ENCODE measurements around the gene LPCAT2. TPM values are rescaled to one million over a fixed set of nuclear protein-coding genes. Genes with fewer than 3 reads are reported as not detected.

LPCAT2 gene
- total and polyA plus RNA-seq, 9 donors, result 13.5 to 28.6 (median 18.6) TPM

GRCh38 chr16:55563797-55564196 is 54.9 kb downstream of the LPCAT2 start:
- no peaks in the 10 kb centered on the region for H3K36me3 ChIP-seq (ENCODE audit: control insufficient read depth, insufficient read depth, low read length)
- H3K9me3 ChIP-seq (replicated peaks; ENCODE audit: control insufficient read depth, low read depth, low read length), result no peaks in the 10 kb centered on the region
- DNase-seq, result no peak
- no peak overlapping the region for H3K27ac ChIP-seq (ENCODE audit: low read length)
- H3K27me3 ChIP-seq (ENCODE audit: control insufficient read depth, insufficient read depth, low read length), result no peaks in the 10 kb centered on the region
- no peak overlapping the region for H3K4me3 ChIP-seq (ENCODE audit: low read length)
- no CpG with 5 or more reads among the region's 2 CpGs for WGBS (ENCODE audit: insufficient coverage)
- H3K4me1 ChIP-seq (ENCODE audit: control insufficient read depth, insufficient read depth, low read length), result peaks cover 14% of the 10 kb centered on the region

- DNase-seq, result no peak
- H3K27ac ChIP-seq (ENCODE audit: low read length), result no peak overlapping the region
- H3K9me3 ChIP-seq (replicated peaks; ENCODE audit: control insufficient read depth, low read depth, low read length), result no peaks in the 10 kb centered on the region
- peaks cover 17% of the 10 kb centered on the region for H3K4me1 ChIP-seq (ENCODE audit: control insufficient read depth, insufficient read depth, low read length)
- WGBS (ENCODE audit: insufficient coverage), result no CpG with 5 or more reads among the region's 1 CpG
- no peaks in the 10 kb centered on the region for H3K27me3 ChIP-seq (ENCODE audit: control insufficient read depth, insufficient read depth, low read length)
- H3K4me3 ChIP-seq (ENCODE audit: low read length), result no peak overlapping the region
- no peaks in the 10 kb centered on the region for H3K36me3 ChIP-seq (ENCODE audit: control insufficient read depth, insufficient read depth, low read length)
Observed at GRCh38 chr16:55565086-55565485, 56.2 kb downstream of the LPCAT2 start.

GRCh38 chr16:55566432-55567175 is 57.7 kb downstream of the LPCAT2 start, which contains the start of gene CAPNS2:
Gene CAPNS2, plus strand, starts transcription at chr16:55566684. Its CDS starts 73 bp downstream, at chr16:55566757.
- WGBS (ENCODE audit: insufficient coverage), result 60% methylated on average over 1 of the region's 9 CpGs
- Histone ChIP-seq H3K27ac (ENCODE audit: low read length) (peak within 1 kb of the TSS; percentile 35), H3K27me3 (ENCODE audit: control insufficient read depth, insufficient read depth, low read length) (no peaks in the 10 kb centered on the region), H3K4me3 (ENCODE audit: low read length) (no peak within 1 kb of the TSS), H3K36me3 (ENCODE audit: control insufficient read depth, insufficient read depth, low read length) (no peaks in the 10 kb centered on the region), H3K4me1 (ENCODE audit: control insufficient read depth, insufficient read depth, low read length) (peaks cover 17% of the 10 kb centered on the region), H3K9me3 (replicated peaks; ENCODE audit: control insufficient read depth, low read depth, low read length) (no peaks in the 10 kb centered on the region)
- no peak for DNase-seq

DNA sequence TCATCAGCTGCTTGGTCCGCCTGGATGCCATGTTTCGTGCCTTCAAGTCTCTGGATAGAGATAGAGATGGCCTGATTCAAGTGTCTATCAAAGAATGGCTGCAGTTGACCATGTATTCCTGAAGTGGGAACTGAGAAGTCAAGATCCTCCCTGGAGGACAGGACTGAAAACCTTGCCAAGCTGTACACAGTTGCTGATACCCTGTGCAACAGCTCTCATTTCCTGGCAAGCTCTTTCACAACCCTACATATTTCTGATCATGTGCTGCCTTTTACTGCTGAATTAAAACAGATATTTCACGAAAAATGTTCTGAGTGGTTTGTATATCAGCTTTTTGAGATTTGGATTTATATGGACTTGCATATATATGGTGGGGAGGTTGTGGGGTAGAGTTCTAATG is 58.5 kb downstream of the LPCAT2 start:
- 78% methylated on average over 2 of the region's 3 CpGs for WGBS (ENCODE audit: insufficient coverage)
- Histone ChIP-seq H3K36me3 (ENCODE audit: control insufficient read depth, insufficient read depth, low read length) (no peaks in the 10 kb centered on the region), H3K4me3 (ENCODE audit: low read length) (no peak overlapping the region), H3K27ac (ENCODE audit: low read length) (peak overlapping the region; percentile 35), H3K27me3 (ENCODE audit: control insufficient read depth, insufficient read depth, low read length) (no peaks in the 10 kb centered on the region), H3K4me1 (ENCODE audit: control insufficient read depth, insufficient read depth, low read length) (peaks cover 17% of the 10 kb centered on the region), H3K9me3 (replicated peaks; ENCODE audit: control insufficient read depth, low read depth, low read length) (no peaks in the 10 kb centered on the region)
- DNase-seq, result peak; percentile 65

- no peaks in the 10 kb centered on the region for H3K9me3 ChIP-seq (replicated peaks; ENCODE audit: control insufficient read depth, low read depth, low read length)
- peaks cover 17% of the 10 kb centered on the region for H3K4me1 ChIP-seq (ENCODE audit: control insufficient read depth, insufficient read depth, low read length)
- H3K4me3 ChIP-seq (ENCODE audit: low read length), result no peak overlapping the region
- WGBS (ENCODE audit: insufficient coverage), result no CpG with 5 or more reads among the region's 3 CpGs
- DNase-seq, result peak; percentile 69
- H3K27ac ChIP-seq (ENCODE audit: low read length), result peak overlapping the region; percentile 65
- no peaks in the 10 kb centered on the region for H3K36me3 ChIP-seq (ENCODE audit: control insufficient read depth, insufficient read depth, low read length)
- no peaks in the 10 kb centered on the region for H3K27me3 ChIP-seq (ENCODE audit: control insufficient read depth, insufficient read depth, low read length)
Observed at GRCh38 chr16:55568207-55568606, 59.3 kb downstream of the LPCAT2 start.

GRCh38 chr16:55569025-55569424 is 60.2 kb downstream of the LPCAT2 start:
- H3K27me3 ChIP-seq (ENCODE audit: control insufficient read depth, insufficient read depth, low read length), result no peaks in the 10 kb centered on the region
- DNase-seq, result peak; percentile 94
- WGBS (ENCODE audit: insufficient coverage), result no CpG with 5 or more reads among the region's 1 CpG
- peaks cover 17% of the 10 kb centered on the region for H3K4me1 ChIP-seq (ENCODE audit: control insufficient read depth, insufficient read depth, low read length)
- peak overlapping the region; percentile 65 for H3K27ac ChIP-seq (ENCODE audit: low read length)
- no peaks in the 10 kb centered on the region for H3K36me3 ChIP-seq (ENCODE audit: control insufficient read depth, insufficient read depth, low read length)
- H3K9me3 ChIP-seq (replicated peaks; ENCODE audit: control insufficient read depth, low read depth, low read length), result no peaks in the 10 kb centered on the region
- no peak overlapping the region for H3K4me3 ChIP-seq (ENCODE audit: low read length)

DNA sequence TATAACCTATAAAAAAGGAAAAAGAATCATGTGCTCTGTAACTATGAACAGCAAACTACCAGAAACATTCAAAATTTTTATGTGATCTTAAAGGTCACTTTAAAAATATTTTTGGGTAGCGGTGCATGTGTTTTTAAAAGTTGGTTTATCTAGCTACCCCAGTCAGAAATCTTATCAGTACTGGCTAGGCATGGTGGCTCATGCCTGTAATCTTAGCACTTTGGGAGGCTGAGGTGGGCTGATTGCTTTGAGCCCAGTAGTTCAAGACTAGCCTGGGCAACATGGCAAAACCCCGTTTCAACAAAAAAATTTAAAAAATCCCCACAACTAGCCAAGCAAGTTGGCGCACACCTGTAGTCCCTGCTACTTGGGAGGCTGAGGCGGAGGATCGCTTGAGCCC is 61.3 kb downstream of the LPCAT2 start:
- Histone ChIP-seq H3K36me3 (ENCODE audit: control insufficient read depth, insufficient read depth, low read length) (no peaks in the 10 kb centered on the region), H3K27me3 (ENCODE audit: control insufficient read depth, insufficient read depth, low read length) (no peaks in the 10 kb centered on the region), H3K27ac (ENCODE audit: low read length) (no peak overlapping the region), H3K9me3 (replicated peaks; ENCODE audit: control insufficient read depth, low read depth, low read length) (no peaks in the 10 kb centered on the region), H3K4me1 (ENCODE audit: control insufficient read depth, insufficient read depth, low read length) (peaks cover 21% of the 10 kb centered on the region), H3K4me3 (ENCODE audit: low read length) (no peak overlapping the region)
- no CpG with 5 or more reads among the region's 5 CpGs for WGBS (ENCODE audit: insufficient coverage)
- no peak for DNase-seq

DNA sequence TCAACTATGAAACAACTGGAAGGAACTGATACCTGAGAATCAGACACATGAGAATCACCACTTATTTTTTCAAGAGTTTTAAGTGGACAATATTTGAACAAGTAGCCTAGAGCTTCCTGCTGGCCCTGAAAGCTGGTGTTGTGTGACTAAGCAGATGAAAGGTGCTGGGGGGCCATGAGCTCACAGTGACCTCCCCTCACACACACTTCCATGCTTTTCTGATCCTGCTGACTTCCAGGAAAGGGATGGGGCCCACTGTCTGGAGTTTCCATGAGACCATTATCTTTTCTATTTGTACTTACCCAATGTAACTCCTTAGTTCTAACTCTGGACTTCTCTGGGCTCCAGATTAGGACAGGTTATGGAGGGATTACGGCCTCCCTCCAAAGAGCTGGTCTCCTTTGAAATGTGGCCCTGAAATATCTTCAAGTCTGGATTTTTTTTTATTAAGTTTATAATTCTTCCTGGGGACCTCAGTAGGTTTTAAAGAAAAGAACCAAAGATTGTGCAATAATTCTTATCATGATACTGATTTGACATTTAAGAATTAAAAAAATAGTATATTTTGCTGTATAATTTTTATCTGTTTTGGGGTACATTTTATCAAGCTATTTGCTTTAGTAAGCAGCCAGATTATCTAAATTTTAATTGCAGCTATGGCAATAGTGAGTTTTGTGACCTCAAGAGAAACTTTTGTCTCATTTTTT is 62.5 kb downstream of the LPCAT2 start:
- Histone ChIP-seq H3K36me3 (ENCODE audit: control insufficient read depth, insufficient read depth, low read length) (no peaks in the 10 kb centered on the region), H3K4me1 (ENCODE audit: control insufficient read depth, insufficient read depth, low read length) (peaks cover 21% of the 10 kb centered on the region), H3K27me3 (ENCODE audit: control insufficient read depth, insufficient read depth, low read length) (no peaks in the 10 kb centered on the region), H3K9me3 (replicated peaks; ENCODE audit: control insufficient read depth, low read depth, low read length) (no peaks in the 10 kb centered on the region), H3K4me3 (ENCODE audit: low read length) (no peak overlapping the region), H3K27ac (ENCODE audit: low read length) (no peak overlapping the region)
- no CpG with 5 or more reads among the region's 1 CpG for WGBS (ENCODE audit: insufficient coverage)
- DNase-seq, result peak; percentile 27

- Histone ChIP-seq H3K27me3 (ENCODE audit: control insufficient read depth, insufficient read depth, low read length) (no peaks in the 10 kb centered on the region), H3K27ac (ENCODE audit: low read length) (no peak overlapping the region), H3K36me3 (ENCODE audit: control insufficient read depth, insufficient read depth, low read length) (peaks cover 2% of the 10 kb centered on the region), H3K4me1 (ENCODE audit: control insufficient read depth, insufficient read depth, low read length) (peaks cover 15% of the 10 kb centered on the region), H3K4me3 (ENCODE audit: low read length) (no peak overlapping the region), H3K9me3 (replicated peaks; ENCODE audit: control insufficient read depth, low read depth, low read length) (no peaks in the 10 kb centered on the region)
- peak; percentile 43 for DNase-seq
- WGBS (ENCODE audit: insufficient coverage), result no CpG with 5 or more reads among the region's 4 CpGs
Observed at GRCh38 chr16:55572439-55572838, 63.6 kb downstream of the LPCAT2 start.

DNA sequence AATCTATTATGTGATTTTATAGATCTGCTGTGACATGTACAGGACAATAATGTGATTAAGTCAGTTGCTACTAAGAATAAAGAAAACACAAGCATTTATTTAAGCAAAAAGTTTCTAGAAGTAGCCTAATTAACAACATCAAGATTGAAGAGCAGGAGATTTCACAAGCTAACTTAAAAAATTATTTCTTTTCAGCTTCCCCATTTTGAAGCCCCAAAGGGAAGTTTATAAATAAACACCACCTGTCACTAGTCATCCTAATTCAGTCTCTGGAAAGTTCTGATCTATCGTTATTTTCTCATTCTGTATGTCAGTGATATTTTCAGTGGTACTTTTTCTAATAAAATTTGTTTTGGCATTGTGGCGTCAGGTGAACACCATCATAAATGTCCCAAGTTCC is 65.9 kb downstream of the LPCAT2 start:
- no CpG with 5 or more reads among the region's 2 CpGs for WGBS (ENCODE audit: insufficient coverage)
- H3K27me3 ChIP-seq (ENCODE audit: control insufficient read depth, insufficient read depth, low read length), result no peaks in the 10 kb centered on the region
- peaks cover 16% of the 10 kb centered on the region for H3K36me3 ChIP-seq (ENCODE audit: control insufficient read depth, insufficient read depth, low read length)
- no peak overlapping the region for H3K4me3 ChIP-seq (ENCODE audit: low read length)
- peaks cover 6% of the 10 kb centered on the region for H3K4me1 ChIP-seq (ENCODE audit: control insufficient read depth, insufficient read depth, low read length)
- peak overlapping the region; percentile 83 for H3K27ac ChIP-seq (ENCODE audit: low read length)
- no peaks in the 10 kb centered on the region for H3K9me3 ChIP-seq (replicated peaks; ENCODE audit: control insufficient read depth, low read depth, low read length)
- DNase-seq, result peak; percentile 37

Measured in muscle of leg (tissue), 11 donors.